Measurements from ENCODE around the gene CSHL1.
A peak's percentile ranks its signal among the peaks of the same experiment; 100 is the strongest.
"Not testable (repeated sequence)": the region's sequence is repeated elsewhere in the genome, so short reads cannot be mapped to it uniquely, and the experiment has no call there.

The CSHL1 gene

GRCh38 chr17:63939884-63940283, 28.8 kb upstream of the CSHL1 start:
- no peak for DNase-seq

GRCh38 chr17:63939401-63939800, 28.3 kb upstream of the CSHL1 start:
- no peak for DNase-seq

GRCh38 chr17:63937920-63938319, 26.9 kb upstream of the CSHL1 start:
- DNase-seq: no peak

DNA sequence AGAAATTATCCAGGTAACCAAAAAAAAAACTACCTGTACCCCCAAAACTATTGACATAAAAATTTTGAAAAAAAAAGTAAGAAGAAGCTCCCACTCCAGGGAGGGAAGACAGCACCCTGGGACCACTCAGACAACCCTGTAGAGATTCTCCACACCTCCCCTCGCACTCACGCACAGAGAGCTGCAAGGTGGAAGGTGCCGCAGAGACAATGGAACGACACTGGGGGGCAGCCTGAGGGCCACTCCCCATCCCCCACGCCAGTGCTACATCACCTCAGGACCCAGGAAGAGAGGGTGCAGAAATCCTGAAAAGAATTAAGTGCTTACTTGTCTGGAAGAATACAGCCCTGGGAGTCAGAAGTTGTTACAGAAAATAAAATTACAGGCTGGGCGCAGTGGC, 26.3 kb upstream of the CSHL1 start:
- DNase-seq: no peak

GRCh38 chr17:63934183-63935112, 23.4 kb upstream of the CSHL1 start:
- no peak for DNase-seq

DNA sequence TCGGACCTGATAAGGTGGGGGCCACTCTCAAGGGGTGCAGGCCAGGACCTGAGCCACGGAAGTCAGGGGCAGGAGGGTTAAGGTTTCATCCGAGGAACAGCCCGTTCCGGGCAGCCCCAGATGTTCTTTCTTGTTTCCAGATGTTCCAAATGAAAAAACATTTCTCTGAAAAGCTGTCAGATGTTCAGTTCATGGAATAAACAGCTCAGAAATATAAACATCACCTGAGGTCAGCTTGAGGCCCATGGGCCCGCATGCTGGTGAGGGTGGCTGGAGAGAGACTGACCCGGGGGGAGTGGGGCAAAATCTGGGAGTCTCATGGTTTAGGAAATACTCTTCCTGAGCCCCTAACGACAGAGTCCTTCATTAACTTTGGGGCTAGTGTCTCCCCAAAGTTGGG, 22.5 kb upstream of the CSHL1 start:
- DNase-seq: no peak

DNA sequence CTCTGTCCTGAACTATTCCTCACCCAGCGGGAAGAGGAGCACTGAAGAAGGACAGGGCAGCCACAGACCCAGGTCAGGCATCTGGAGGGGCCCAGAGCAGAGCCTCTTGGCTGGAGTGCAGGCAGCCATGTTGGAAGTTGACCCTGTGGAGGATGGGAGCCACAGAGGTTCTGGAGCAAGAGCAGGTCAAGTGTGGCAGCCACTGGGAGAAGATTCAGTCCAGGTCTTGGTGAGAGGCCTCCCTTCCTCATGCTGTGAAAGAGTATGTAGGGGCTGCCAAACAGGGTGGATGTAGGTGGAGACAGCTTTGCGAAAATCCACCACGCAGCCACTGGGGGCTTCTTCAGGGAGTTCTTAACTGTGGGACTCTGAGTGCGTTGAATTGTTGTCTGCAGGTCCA, 21.7 kb upstream of the CSHL1 start:
- DNase-seq: no peak

- DNase-seq: no peak
Observed at GRCh38 chr17:63931981-63932561, 21.0 kb upstream of the CSHL1 start, which contains the start of gene CD79B. CD79B (minus strand) TSS chr17:63932331; CDS start chr17:63932261, 70 bp downstream.

DNA sequence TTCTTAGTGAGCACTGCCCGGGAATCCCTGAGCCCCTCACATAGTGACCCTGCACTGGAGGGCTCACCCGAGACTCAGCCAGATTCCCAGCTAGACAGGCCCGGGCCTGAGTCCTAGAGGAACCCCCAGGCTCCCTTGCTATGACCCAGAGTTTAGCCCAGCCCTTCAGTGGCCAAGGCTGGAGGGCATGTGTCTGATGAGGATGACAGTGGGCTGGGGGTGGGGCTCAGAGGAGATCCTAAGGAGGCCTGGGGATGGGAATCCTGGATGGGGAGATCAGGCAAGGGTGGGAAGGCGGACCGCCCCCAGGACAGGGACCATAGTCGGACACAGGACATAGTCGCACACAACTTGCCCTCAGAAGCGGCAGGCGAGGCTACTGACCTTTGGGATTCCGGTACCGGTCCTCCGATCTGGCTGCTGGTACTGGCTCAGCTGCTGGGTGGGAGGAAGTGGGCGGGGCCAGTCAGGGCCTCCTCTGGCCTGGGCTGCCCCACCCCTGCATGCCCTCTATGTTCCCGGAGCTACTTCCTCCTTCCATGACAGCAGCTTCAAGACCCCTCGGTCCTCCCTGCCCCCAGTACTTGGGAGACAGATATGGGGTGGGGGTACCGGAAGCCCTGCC, 20.0 kb upstream of the CSHL1 start:
- peak; percentile 42 for DNase-seq

DNA sequence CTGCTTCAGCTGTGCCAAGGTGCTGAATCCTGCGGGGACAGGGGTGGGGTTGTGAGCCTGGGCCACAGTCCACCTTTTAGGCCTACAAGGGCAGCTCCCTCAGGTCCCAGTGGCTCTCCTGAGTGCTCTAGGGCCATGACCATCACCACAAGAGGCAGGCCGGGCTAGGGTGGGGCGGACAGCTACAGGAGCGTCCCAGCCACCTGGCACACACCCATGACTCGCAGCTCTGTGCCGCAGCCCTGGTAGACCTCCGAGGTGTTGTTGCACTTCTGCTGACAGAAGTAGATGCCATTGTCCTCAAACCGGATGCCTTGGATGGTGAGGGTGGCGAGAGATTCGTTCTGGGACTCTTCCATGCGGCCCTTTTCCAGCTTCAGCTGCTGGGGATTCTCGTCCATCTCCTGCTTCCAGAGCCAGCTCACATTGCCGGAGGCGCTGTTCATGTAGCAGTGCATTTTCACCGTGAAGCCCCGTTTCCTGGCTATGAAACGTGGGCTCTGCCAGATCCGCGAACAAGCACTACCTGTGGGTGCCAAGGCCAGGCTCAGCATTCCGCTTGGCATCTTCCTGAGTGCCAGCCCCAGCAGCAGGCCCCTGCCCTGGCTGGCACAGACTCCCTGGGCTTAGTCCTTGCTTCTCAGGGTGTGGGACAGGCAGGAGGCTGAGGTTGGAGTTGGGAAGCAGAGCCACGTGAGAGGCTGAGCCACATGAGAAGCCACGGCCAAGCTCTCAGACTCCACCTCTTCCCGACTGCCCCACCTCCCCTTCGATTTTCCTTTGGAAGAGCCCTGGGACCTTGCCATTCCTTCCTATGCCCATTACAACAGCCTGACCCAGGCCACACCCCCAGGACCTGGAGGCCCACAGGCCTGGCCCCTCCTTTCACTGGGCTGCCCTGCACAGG, 19.1 kb upstream of the CSHL1 start:
- no peak for DNase-seq

DNA sequence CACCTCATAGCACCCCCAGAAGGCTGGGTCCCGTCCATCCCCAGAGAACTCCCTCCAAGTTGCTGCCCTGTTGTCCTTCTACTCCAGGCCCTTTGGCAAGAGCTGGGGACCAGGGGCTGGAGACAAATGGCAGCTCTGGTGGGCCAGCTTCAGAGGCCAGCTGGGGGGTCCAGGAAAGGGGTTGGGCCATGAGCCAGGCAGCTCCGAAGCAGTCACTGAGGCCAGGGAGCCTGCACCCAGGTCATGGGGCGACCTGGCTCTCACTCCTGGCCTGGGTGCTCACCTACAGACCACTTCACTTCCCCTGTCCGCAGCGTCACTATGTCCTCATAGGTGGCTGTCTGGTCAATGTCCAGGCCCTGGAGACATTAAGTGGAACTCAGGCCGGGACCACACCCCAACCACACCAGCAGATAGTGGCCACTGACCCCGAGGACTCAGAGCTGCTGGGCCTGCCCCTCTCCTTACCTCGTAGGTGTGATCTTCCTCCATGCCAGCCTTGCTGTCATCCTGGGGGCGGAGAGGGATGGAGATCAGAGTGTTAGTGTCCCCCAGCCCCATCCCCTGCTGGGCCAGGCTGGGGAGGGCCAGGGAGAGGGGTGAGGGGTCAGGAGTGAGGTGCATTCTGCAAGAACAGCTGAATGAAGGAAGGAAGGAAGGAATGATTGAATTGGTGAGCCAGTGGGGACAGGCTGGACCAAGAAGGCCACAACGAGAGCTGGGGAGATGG, 18.1 kb upstream of the CSHL1 start:
- no peak for DNase-seq

DNA sequence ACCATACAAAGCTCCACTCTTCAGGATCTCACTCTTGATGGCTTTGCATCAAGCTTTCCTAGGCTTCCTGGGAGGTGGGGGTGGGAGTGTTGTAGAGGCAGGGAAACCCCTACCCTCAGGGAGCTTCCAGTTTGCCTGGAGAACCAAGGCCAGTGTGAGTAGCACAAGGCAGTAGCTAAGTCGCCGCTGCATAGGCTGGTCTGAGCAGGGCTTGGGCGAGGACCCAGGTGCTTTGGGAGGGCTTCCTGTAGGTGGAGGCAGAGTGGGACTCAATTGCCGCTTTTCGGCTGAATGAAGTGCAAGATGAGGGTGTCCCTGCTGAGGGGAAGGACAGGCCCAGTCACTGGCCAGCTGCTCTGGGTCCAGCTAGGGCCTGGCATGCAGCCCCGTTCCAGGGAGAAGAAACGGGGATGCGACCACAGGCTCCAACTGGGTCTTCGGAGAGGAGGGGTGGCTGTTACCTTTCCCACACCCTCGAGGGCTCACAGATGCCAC, 17.2 kb upstream of the CSHL1 start:
- DNase-seq: no peak

GRCh38 chr17:63927464-63928171, 16.6 kb upstream of the CSHL1 start:
- DNase-seq: no peak

GRCh38 chr17:63926164-63926563, 15.1 kb upstream of the CSHL1 start:
- no peak for DNase-seq

GRCh38 chr17:63925615-63926014, 14.6 kb upstream of the CSHL1 start:
- DNase-seq: no peak

GRCh38 chr17:63922402-63922801, 11.3 kb upstream of the CSHL1 start:
- DNase-seq: not testable (repeated sequence)

- not testable (repeated sequence) for DNase-seq
Observed at GRCh38 chr17:63920779-63921178, 9.7 kb upstream of the CSHL1 start.

- not testable (repeated sequence) for DNase-seq
Observed at GRCh38 chr17:63920050-63920449, 9.0 kb upstream of the CSHL1 start.

- DNase-seq: peak; percentile 55
Observed at GRCh38 chr17:63919311-63919723, 8.3 kb upstream of the CSHL1 start.

- DNase-seq: not testable (repeated sequence)
Observed at GRCh38 chr17:63918789-63919305, 7.8 kb upstream of the CSHL1 start, which contains the start of gene GH1. GH1 (minus strand) TSS chr17:63918839; CDS start chr17:63918776, 63 bp downstream.

DNA sequence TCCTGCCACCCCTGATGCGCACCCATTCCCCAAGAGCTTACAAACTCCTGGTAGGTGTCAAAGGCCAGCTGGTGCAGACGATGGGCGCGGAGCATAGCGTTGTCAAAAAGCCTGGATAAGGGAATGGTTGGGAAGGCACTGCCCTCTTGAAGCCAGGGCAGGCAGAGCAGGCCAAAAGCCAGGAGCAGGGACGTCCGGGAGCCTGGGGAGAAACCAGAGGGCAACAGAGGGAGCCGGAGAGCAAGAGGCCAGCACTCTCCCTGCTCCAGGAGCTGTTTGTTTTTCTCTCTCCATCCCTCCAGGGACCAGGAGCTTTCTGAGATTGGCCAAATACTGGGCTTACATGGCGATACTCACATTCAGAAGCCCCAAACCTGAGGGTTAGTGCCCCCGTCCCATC, 7.2 kb upstream of the CSHL1 start:
- no peak for DNase-seq
